ENCODE measurements around the gene LCMT1. TPM values are rescaled to one million over a fixed set of nuclear protein-coding genes. Genes with fewer than 3 reads are reported as not detected.

The LCMT1 gene
- polyA plus RNA-seq, 1 donor from 2014 or later: 45.5 TPM

DNA sequence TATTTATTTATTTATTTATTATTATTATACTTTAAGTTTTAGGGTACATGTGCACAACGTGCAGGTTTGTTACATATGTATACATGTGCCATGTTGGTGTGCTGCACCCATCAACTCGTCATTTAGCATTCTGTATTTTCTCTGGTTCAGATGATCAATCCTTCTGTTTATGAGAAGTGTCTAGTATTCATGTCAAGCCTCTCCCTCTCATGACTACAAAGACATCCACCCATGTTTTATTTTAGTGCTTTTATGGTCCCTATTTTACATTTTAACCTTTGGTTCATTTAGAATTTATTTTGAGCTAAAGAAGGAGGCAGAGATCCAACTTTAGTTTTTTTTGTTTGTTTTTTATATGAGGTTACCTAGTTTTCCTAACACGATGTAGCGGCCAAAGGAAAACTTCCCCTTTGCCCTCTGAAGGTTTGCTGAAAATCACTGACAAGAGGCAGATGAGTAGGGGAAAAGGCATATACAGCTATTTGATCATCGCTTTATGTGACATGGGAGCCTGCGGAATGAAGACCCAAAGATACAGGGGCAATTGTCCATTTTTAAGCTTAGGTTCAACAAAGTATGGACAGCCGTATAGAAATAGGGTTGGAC lies 82.8 kb downstream of the LCMT1 start:
- TF ChIP-seq, protein P1, sequence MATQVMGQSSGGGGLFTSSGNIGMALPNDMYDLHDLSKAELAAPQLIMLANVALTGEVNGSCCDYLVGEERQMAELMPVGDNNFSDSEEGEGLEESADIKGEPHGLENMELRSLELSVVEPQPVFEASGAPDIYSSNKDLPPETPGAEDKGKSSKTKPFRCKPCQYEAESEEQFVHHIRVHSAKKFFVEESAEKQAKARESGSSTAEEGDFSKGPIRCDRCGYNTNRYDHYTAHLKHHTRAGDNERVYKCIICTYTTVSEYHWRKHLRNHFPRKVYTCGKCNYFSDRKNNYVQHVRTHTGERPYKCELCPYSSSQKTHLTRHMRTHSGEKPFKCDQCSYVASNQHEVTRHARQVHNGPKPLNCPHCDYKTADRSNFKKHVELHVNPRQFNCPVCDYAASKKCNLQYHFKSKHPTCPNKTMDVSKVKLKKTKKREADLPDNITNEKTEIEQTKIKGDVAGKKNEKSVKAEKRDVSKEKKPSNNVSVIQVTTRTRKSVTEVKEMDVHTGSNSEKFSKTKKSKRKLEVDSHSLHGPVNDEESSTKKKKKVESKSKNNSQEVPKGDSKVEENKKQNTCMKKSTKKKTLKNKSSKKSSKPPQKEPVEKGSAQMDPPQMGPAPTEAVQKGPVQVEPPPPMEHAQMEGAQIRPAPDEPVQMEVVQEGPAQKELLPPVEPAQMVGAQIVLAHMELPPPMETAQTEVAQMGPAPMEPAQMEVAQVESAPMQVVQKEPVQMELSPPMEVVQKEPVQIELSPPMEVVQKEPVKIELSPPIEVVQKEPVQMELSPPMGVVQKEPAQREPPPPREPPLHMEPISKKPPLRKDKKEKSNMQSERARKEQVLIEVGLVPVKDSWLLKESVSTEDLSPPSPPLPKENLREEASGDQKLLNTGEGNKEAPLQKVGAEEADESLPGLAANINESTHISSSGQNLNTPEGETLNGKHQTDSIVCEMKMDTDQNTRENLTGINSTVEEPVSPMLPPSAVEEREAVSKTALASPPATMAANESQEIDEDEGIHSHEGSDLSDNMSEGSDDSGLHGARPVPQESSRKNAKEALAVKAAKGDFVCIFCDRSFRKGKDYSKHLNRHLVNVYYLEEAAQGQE (IDR thresholded peaks at IDR 0.05; ENCODE audit: borderline replicate concordance): no peak
- TF ChIP-seq EP300 (conservative IDR thresholded peaks at IDR 0.05; ENCODE audit: poor library complexity, severe bottlenecking): no peak
- no peak for TF ChIP-seq POLR2AphosphoS5 (IDR thresholded peaks at IDR 0.05)
- TF ChIP-seq MXI1 (conservative IDR thresholded peaks at IDR 0.05; ENCODE audit: poor library complexity, severe bottlenecking): no peak
- TF ChIP-seq SMC3 (conservative IDR thresholded peaks at IDR 0.05; ENCODE audit: poor library complexity): no peak
- TF ChIP-seq RAD21 (conservative IDR thresholded peaks at IDR 0.05): no peak
- no peak for TF ChIP-seq EZH2 (IDR thresholded peaks at IDR 0.05; ENCODE audit: borderline replicate concordance, insufficient read depth, low read length, poor library complexity, severe bottlenecking)
- TF ChIP-seq TAF1 (IDR thresholded peaks at IDR 0.05; ENCODE audit: low read depth): no peak
- TF ChIP-seq, protein P2, sequence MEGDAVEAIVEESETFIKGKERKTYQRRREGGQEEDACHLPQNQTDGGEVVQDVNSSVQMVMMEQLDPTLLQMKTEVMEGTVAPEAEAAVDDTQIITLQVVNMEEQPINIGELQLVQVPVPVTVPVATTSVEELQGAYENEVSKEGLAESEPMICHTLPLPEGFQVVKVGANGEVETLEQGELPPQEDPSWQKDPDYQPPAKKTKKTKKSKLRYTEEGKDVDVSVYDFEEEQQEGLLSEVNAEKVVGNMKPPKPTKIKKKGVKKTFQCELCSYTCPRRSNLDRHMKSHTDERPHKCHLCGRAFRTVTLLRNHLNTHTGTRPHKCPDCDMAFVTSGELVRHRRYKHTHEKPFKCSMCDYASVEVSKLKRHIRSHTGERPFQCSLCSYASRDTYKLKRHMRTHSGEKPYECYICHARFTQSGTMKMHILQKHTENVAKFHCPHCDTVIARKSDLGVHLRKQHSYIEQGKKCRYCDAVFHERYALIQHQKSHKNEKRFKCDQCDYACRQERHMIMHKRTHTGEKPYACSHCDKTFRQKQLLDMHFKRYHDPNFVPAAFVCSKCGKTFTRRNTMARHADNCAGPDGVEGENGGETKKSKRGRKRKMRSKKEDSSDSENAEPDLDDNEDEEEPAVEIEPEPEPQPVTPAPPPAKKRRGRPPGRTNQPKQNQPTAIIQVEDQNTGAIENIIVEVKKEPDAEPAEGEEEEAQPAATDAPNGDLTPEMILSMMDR (IDR thresholded peaks at IDR 0.05; ENCODE audit: poor library complexity, severe bottlenecking): no peak
- Histone ChIP-seq H4K20me1 (ENCODE audit: insufficient read depth) (no peaks in the 10 kb centered on the region), H3K27ac (ENCODE audit: low read length) (no peak overlapping the region)

DNA sequence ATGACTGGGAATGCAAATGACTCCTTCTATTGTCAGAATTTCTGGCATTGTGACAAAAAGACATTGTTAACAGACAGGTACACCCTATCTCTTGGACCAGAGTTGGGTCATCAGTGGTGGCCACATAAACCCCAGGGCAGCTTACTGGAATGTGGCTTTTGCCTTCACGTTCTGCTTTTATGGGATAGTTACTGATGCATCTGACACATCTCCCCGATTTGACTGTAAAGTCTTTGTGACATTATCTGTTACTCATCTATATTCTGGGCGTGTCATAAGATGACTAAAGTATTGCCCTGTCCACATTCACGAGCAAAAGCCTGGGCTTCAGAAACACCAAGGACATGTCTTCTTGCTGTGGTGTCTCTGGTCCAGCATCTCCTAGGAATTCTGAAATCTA lies 86.5 kb downstream of the LCMT1 start:
- Histone ChIP-seq H3K27me3 (ENCODE audit: insufficient read depth, low read depth, low read length) (no peaks in the 10 kb centered on the region), H4K20me1 (ENCODE audit: insufficient read depth) (no peaks in the 10 kb centered on the region), H3K9me3 (ENCODE audit: low read length) (no peaks in the 10 kb centered on the region), H2AFZ (ENCODE audit: low read depth, low read length) (no peak overlapping the region), H3K4me3 (ENCODE audit: low read length) (no peak overlapping the region), H3K36me3 (ENCODE audit: insufficient read depth, low read length) (no peaks in the 10 kb centered on the region), H3F3A (ENCODE audit: insufficient read depth, low read length, poor library complexity, severe bottlenecking) (no peaks in the 10 kb centered on the region), H3K79me2 (replicated peaks; ENCODE audit: insufficient read depth, low read length) (no peaks in the 10 kb centered on the region), H3K4me2 (ENCODE audit: low read length) (no peak overlapping the region), H3K27ac (ENCODE audit: low read length) (no peak overlapping the region), H3K9me2 (ENCODE audit: insufficient read depth, low read length) (no peaks in the 10 kb centered on the region), H3K9ac (ENCODE audit: low read length) (no peak overlapping the region)
- TF ChIP-seq EP300 (conservative IDR thresholded peaks at IDR 0.05; ENCODE audit: poor library complexity, severe bottlenecking) (no peak), MXI1 (conservative IDR thresholded peaks at IDR 0.05; ENCODE audit: poor library complexity, severe bottlenecking) (no peak), EZH2 (IDR thresholded peaks at IDR 0.05; ENCODE audit: borderline replicate concordance, insufficient read depth, low read length, poor library complexity, severe bottlenecking) (no peak), POLR2AphosphoS5 (IDR thresholded peaks at IDR 0.05) (no peak), TAF1 (IDR thresholded peaks at IDR 0.05; ENCODE audit: low read depth) (no peak)
- TF ChIP-seq, protein P2 (IDR thresholded peaks at IDR 0.05; ENCODE audit: poor library complexity, severe bottlenecking): no peak

More for the DNA sequence above, 82.8 kb downstream of the LCMT1 start:
- Histone ChIP-seq H3K9me3 (ENCODE audit: low read length) (no peaks in the 10 kb centered on the region), H3K36me3 (ENCODE audit: insufficient read depth, low read length) (no peaks in the 10 kb centered on the region), H3K4me3 (ENCODE audit: low read length) (no peak overlapping the region), H3F3A (ENCODE audit: insufficient read depth, low read length, poor library complexity, severe bottlenecking) (no peaks in the 10 kb centered on the region), H2AFZ (ENCODE audit: low read depth, low read length) (no peak overlapping the region), H3K9me2 (ENCODE audit: insufficient read depth, low read length) (no peaks in the 10 kb centered on the region), H3K79me2 (replicated peaks; ENCODE audit: insufficient read depth, low read length) (no peaks in the 10 kb centered on the region), H3K27me3 (ENCODE audit: insufficient read depth, low read depth, low read length) (no peaks in the 10 kb centered on the region), H3K4me2 (ENCODE audit: low read length) (no peak overlapping the region), H3K9ac (ENCODE audit: low read length) (no peak overlapping the region)

Data from neural cell (in vitro differentiated cells).